ENCODE measurements around the gene C1QTNF7.

GRCh38 chr4:15423285-15423711 lies 4.5 kb upstream of the C1QTNF7 start:
- no peak for TF ChIP-seq CTCF (IDR thresholded peaks at IDR 0.05)
- TF ChIP-seq POLR2A (IDR thresholded peaks at IDR 0.05): no peak

All from body of pancreas (tissue), 4 donors.